ENCODE data around the gene LRBA.

GRCh38 chr4:150475763-150476162 is 539.3 kb downstream of the LRBA start:
- no peak for TF ChIP-seq CTCF (IDR thresholded peaks at IDR 0.05)
- TF ChIP-seq POLR2A (IDR thresholded peaks at IDR 0.05) = no peak
- no peak for TF ChIP-seq EP300 (IDR thresholded peaks at IDR 0.05)

Data from ovary (tissue), 3 donors.